RWPE1 (cell line): ENCODE measurements around the gene KRTAP5-4.
A peak's percentile ranks its signal among the peaks of the same experiment; 100 is the strongest.
"Not testable (repeated sequence)": the region's sequence is repeated elsewhere in the genome, so short reads cannot be mapped to it uniquely, and the experiment has no call there.

Source experiments
- CTCF ChIA-PET: fragments of 350-600 bp; sonication (Branson Sonifier 250); formaldehyde crosslinking; extraction: SDS; loops from one replicate; lab custom pipeline; 2021; lab: Yijun Ruan, JAX
- POLR2A ChIA-PET: fragments of 400-600 bp; formaldehyde crosslinking; extraction: SDS; loops from one replicate; lab custom pipeline; 2020; ENCODE audit warnings: antibody characterized with exemption; ENCODE audit not compliant: low non-redundant PET; lab: Yijun Ruan, JAX
- DNase-seq: peaks from one replicate; pipeline ENCODE4 v3.0.0; 2012; ENCODE audit warnings: low spot score
- H3K27ac ChIP-seq: fragments of 450-650 bp; 2 replicates; pipeline ENCODE4 v1.5.1; 2017
- CTCF ChIP-seq: fragments of 450-650 bp; conservative IDR thresholded peaks from 2 replicates; pipeline ENCODE4 v1.5.1; 2017; ENCODE audit warnings: low read depth, mild to moderate bottlenecking

KRTAP5-4 gene

GRCh38 chr11:1650034-1650917 lies 28.3 kb upstream of the KRTAP5-4 start:
- peak overlapping the region; percentile 20 for H3K27ac ChIP-seq
- POLR2A ChIA-PET: no interaction called here
- DNase-seq: no peak
- TF ChIP-seq CTCF: no peak
- CTCF ChIA-PET: interaction anchor here (0.6 to 4.1 kb wide), 4 partner anchors 42 to 1008 kb away, joined by 3 to 62 read pairs (median 5); no protein-coding TSS in a partner anchor

GRCh38 chr11:1648653-1649420 lies 26.9 kb upstream of the KRTAP5-4 start:
- TF ChIP-seq CTCF: no peak
- POLR2A ChIA-PET: no interaction called here
- DNase-seq: no peak
- no peak overlapping the region for H3K27ac ChIP-seq
- CTCF ChIA-PET: no interaction called here

- no peak for TF ChIP-seq CTCF
- H3K27ac ChIP-seq: no peak overlapping the region
- CTCF ChIA-PET: no interaction called here
- DNase-seq: no peak
- POLR2A ChIA-PET: no interaction called here
Measured at GRCh38 chr11:1647901-1648652, 26.1 kb upstream of the KRTAP5-4 start.

- DNase-seq, POLR2A ChIA-PET, CTCF ChIA-PET, H3K27ac ChIP-seq: not testable (repeated sequence)
Measured at GRCh38 chr11:1646540-1646939, 24.6 kb upstream of the KRTAP5-4 start.

GRCh38 chr11:1645357-1645821 lies 23.5 kb upstream of the KRTAP5-4 start:
- ChIA-PET POLR2A (no interaction called here), CTCF (interaction anchor here (0.6 kb wide), 2 partner anchors 501 to 507 kb away, joined by 3 read pairs; no protein-coding TSS in a partner anchor)
- no peak for TF ChIP-seq CTCF
- H3K27ac ChIP-seq: no peak overlapping the region
- no peak for DNase-seq

GRCh38 chr11:1644601-1645356 lies 22.8 kb upstream of the KRTAP5-4 start:
- ChIA-PET POLR2A (no interaction called here), CTCF (interaction anchor here (0.6 to 2.6 kb wide), 2 partner anchors 8 to 507 kb away, joined by 3 to 14 read pairs; no protein-coding TSS in a partner anchor)
- no peak overlapping the region for H3K27ac ChIP-seq
- no peak for DNase-seq
- TF ChIP-seq CTCF: no peak
